PFSK-1 (cell line): Measurements from ENCODE around the gene STS.

Experiments used
- FOXP2 ChIP-seq: optimal IDR thresholded peaks from 2 replicates; pipeline ENCODE3; 2011; ENCODE audit warnings: borderline replicate concordance, control low read depth, inconsistent platforms; ENCODE audit not compliant: insufficient read depth; ENCODE audit errors: extremely low read length, extremely low read depth
- POLR2AphosphoS5 ChIP-seq: IDR thresholded peaks from 2 replicates; pipeline ENCODE4 v1.6.1; 2012; ENCODE audit warnings: low read depth, mild to moderate bottlenecking, control low read depth, low read length, moderate library complexity
- SIN3A ChIP-seq: IDR thresholded peaks from 2 replicates; pipeline ENCODE4 v1.6.1; 2012; ENCODE audit warnings: mild to moderate bottlenecking, low read length, moderate library complexity, borderline replicate concordance; ENCODE audit not compliant: insufficient read depth
- TAF1 ChIP-seq: IDR thresholded peaks from 2 replicates; pipeline ENCODE4 v1.6.1; 2012; ENCODE audit warnings: low read length, control low read depth, borderline replicate concordance; ENCODE audit not compliant: insufficient read depth
- TF ChIP-seq, protein P1 (sequence below), 2 experiments: IDR thresholded peaks; 2 replicates each; pipeline versions ENCODE4 v1.6.1 to v1.8.0; 2011 to 2012; ENCODE audit warnings: low read depth in 2 of 2, low read length in 2 of 2, control low read depth in 1 of 2, inconsistent platforms in 1 of 2, mild to moderate bottlenecking in 1 of 2, moderate library complexity in 1 of 2; ENCODE audit not compliant: insufficient read depth in 1 of 2

DNA sequence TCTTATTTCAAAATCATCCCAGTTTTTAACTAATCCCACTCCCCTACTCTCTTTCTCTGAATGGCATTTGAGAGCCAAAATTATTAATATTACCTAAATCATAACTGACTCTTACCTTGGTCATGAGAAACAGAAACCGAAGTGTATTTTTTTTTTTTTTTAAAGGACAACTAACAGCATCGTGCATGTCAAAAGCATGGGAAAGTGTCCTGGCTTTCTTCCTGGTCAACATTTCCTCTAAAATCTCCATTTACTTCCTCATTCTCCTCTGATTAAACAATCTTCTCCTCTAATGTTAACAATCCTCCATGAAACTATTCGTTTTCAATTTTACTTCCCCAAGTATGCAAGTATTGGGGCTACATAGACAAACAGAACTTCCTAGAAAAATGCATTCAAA lies 2.1 kb upstream of the STS start:
- no peak for TF ChIP-seq POLR2AphosphoS5
- TF ChIP-seq TAF1: no peak
- TF ChIP-seq, protein P1, sequence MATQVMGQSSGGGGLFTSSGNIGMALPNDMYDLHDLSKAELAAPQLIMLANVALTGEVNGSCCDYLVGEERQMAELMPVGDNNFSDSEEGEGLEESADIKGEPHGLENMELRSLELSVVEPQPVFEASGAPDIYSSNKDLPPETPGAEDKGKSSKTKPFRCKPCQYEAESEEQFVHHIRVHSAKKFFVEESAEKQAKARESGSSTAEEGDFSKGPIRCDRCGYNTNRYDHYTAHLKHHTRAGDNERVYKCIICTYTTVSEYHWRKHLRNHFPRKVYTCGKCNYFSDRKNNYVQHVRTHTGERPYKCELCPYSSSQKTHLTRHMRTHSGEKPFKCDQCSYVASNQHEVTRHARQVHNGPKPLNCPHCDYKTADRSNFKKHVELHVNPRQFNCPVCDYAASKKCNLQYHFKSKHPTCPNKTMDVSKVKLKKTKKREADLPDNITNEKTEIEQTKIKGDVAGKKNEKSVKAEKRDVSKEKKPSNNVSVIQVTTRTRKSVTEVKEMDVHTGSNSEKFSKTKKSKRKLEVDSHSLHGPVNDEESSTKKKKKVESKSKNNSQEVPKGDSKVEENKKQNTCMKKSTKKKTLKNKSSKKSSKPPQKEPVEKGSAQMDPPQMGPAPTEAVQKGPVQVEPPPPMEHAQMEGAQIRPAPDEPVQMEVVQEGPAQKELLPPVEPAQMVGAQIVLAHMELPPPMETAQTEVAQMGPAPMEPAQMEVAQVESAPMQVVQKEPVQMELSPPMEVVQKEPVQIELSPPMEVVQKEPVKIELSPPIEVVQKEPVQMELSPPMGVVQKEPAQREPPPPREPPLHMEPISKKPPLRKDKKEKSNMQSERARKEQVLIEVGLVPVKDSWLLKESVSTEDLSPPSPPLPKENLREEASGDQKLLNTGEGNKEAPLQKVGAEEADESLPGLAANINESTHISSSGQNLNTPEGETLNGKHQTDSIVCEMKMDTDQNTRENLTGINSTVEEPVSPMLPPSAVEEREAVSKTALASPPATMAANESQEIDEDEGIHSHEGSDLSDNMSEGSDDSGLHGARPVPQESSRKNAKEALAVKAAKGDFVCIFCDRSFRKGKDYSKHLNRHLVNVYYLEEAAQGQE (IDR thresholded peaks at IDR 0.05; ENCODE audit: insufficient read depth in 1 of 2, low read depth in 2 of 2, low read length in 2 of 2): no peak
- TF ChIP-seq SIN3A: no peak
- TF ChIP-seq FOXP2: no peak
